ENCODE measurements around the gene MERTK.
A peak's percentile ranks its signal among the peaks of the same experiment; 100 is the strongest.
"Not testable (repeated sequence)": the region's sequence is repeated elsewhere in the genome, so short reads cannot be mapped to it uniquely, and the experiment has no call there.

The MERTK gene

DNA sequence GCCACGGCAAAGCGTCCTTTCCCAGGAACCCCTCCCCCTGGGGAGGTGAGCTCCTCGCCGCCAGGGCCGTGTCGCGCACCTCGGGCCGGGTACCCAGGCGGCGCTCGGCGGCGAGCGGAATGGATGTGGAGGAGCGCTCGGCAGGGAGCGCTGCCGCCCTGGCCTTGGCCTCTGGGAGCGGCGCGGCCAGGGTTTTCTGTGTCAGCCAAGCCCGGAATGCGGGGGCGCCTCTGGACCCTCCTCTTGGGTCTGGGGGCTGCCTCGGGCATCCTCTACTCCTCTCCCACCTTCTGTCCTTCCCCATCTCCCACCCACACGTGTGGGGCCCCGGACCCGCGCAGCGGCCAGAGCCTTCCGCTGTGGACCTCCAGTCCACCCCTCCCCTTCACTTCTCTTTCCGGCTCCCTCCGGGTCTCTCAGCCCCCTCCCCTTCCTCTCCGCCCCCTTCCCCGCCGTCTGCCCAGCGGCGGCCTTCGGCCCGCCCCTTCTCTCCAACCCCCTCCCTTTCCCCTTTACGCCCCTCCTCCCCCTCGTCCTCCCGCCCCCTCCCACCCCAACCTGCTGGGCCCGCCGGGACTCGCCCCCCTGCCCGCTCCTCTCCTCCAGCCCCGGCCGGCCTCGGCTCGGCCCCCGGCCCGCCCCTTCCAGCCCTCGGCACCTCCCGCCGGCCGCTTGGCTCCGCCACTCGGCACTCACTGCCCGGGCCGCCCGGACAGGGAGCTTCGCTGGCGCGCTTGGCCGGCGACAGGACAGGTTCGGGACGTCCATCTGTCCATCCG lies at the start of gene MERTK:
Gene MERTK, plus strand, starts transcription at position 684 of the 779 bp plus-strand sequence. CDS start 129 bp downstream, outside the sequence.
- DNase-seq = peak; percentile 79

DNA sequence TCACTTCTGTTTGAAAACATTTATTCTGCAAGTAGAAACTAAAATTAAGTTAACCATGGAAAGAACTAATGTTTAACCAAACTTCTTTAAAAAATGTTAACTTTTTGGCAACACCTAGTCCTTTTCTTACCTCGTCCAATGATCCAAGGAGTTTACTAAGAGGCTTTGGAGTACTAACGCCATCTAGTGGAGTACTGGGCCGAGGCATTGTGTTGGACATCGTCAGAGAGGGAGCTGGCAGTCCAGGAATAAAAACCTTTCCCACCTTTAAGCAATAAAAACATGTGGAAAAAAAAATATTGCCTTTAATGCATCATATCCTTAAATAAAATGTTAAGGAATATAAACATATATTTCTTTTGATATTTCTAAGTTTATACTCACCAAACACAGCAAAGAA lies 47.8 kb upstream of the MERTK start:
- peak; percentile 27 for DNase-seq

DNA sequence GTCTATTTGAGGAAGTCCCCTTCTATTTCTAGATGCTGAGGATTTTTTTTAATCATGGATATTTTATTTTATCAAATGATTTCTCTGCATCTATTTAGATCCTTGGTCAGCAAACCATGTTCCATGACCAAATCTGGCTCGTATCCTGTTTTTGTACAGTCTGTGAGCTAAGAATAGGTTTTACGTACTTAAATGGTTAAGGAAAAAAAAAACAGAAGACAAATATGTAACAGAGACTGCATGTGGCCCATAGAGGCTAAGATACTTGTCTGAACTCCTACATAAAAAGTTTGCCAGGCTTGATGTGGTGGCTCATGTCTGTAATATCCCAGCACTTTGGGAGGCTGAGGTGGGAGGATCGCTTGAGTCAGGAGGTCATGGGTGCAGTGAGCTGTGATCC lies 45.9 kb upstream of the MERTK start:
- not testable (repeated sequence) for DNase-seq

DNA sequence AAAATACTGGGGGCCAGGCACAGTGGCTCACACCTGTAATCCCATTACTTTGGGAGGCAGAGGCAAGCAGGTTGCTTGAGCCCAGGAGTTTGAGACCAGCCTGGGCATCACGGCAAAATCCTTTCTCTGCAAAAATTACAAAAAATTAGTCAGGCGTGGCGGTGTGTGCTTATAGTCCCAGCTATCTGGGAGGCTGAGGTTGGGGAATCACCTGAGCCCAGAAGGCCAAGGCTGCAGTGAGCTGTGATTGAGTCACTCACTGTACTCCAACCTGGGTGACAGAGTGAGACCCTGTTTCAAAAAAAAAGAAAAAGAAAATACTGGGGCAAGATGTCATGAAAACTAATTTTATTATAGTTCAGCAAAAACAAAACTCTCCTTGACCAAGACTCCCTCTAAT lies 38.4 kb upstream of the MERTK start:
- not testable (repeated sequence) for DNase-seq

DNA sequence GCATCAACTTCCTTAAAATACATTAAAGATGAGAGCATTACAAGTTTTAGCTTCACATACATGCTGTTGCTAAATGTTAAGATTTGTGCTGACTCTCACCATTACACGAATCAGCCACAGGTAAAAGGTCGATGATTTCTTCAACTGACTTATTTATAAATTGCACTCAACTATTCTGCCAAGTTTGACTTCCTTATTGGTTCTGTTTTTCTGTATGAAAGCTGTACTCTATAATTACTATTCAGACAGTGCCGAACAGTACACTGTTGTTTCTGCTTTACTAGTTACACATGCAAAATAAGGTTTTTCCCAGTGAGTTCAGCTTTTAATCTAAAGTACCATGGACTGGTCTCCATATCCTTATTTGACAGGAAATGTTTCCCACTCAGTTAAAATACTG lies 33.3 kb upstream of the MERTK start:
- DNase-seq = not testable (repeated sequence)

DNA sequence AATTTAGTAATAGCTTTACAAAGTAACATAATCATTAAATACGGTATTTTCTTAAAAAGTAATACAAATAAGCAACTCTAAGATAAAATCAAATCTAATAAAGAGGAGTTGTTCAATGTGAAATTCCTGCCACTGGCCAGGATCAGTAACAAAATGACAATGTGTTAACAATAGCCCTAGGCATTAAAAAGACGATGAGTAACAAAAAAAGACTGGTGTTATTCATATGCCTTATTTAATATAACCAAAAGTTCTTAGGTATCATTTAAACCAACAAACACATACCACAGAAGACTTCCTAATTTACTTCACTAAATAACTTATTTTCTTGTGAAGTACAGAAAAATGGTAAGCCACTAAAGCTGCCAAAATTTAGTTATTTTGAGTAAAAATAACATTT lies 25.6 kb upstream of the MERTK start:
- DNase-seq = not testable (repeated sequence)

DNA sequence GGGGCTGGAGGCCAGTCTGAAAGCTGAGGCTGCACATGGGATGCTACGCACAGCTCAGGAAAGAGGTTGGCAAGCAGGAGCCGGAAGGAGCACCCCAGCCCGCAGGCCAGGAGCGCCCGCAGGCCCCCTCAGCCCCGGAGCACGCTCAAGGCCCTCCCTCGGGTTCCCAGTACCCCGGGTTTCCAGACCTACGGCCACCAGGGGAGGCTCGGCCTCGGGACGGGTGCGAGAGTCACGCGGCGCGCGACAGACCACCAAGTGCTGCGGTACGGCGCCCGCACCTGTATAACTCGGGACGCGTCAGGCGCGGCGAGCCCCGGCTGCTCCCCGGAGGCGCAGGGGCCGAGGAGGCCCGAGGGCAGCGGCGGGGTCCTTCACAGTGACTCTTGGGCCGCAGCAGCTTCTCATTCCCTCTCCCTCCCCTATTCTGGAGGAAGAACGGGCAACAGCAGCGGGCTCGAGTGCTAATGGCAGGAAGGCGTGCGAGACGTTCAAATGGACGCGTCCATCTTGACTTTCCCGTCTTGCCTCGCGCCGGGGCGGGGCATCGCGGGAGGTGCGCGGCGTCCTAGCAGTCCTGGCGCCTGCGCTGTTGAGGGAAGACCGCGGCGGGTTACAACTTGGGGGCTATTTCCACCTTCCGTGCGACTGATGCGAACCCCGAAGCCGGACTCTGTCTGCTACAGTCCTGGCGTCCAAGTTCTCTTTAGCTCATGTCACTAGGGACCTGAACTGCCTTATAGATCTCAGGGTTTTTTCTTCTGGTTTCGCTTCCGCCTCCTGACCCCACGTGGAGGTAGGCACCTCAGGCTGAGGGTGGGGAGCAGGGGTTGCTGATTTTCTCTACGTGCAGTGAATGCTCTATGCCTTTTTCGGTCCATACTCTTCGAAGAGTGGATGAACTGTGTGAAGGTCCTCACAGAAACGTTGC lies 14.5 kb upstream of the MERTK start, which contains the start of gene ANAPC1:
Gene ANAPC1, minus strand, starts transcription at position 533 of the 931 bp plus-strand sequence. CDS start 3,368 bp downstream, outside the sequence.
- DNase-seq = peak; percentile 89

DNA sequence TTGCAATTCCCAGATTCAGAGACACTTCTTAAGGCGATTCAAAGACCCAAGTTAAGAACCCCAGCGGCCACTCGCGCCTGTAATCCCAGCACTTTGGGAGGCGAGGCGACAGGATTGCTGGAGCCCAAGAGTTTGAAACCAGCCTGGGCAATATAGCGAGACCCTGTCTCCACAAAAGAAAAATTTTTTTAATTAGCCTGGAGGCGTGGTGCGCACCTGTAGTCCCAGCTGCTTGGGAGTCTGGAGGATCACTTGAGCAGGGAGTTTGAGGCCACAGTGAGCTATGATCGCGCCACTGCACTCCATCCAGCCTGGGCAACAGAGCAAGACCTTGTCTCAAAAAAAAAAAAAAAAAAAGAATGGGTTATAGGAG lies 13.8 kb upstream of the MERTK start:
- no peak for DNase-seq

DNA sequence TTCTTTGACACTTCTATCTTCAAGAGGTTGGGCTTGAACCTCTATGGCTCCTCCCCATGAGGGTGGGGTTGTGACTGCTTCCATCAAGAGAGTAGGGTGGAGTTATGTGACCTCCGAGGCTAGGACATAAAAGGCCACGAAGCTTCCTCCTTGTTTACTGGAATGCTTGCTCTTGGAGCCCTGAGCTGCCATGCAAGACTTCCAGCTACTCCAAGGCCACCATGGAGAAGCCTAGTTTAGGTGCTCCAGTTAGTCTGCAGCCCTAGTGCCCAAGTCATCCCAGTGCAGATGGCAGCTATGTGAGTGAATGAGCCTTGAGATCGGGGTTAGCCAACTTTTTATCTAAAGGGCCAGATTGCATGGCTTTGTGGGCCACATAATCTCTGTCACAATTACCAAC lies 2.4 kb upstream of the MERTK start:
- no peak for DNase-seq

DNA sequence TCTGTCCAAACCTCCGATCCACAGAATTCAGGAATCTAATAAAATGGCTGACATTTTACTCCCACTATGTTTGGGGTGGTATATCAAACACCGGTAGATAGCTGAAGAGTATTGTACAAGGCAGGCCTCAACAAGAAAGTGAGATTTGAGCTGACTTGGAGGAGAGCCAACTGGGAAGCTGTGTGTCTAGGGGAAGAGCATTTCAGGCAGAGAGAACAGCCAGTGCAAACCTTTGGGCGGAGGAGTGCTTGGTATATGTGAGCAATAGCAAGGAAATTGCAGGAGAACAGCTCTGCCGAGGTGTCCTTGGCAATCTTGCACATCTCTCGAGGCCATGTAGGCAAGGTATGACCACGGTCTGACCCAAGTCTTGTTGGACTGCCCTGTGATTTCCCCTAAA lies 1.8 kb upstream of the MERTK start:
- DNase-seq = peak; percentile 71

DNA sequence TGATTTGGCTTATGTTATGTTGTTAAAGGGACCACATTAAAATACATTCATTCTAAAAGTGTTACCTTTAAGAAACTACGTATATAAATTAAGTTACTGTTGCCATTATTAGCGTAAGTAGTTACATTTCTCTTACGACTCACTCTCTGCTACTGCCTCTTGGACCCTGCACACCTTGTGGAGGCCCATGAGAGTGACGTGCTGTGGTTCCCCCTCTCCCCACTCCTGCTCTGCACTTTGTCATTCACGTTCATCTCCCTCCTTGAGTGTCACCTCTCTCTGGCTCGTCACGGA lies 830 bp upstream of the MERTK start:
- DNase-seq = no peak

DNA sequence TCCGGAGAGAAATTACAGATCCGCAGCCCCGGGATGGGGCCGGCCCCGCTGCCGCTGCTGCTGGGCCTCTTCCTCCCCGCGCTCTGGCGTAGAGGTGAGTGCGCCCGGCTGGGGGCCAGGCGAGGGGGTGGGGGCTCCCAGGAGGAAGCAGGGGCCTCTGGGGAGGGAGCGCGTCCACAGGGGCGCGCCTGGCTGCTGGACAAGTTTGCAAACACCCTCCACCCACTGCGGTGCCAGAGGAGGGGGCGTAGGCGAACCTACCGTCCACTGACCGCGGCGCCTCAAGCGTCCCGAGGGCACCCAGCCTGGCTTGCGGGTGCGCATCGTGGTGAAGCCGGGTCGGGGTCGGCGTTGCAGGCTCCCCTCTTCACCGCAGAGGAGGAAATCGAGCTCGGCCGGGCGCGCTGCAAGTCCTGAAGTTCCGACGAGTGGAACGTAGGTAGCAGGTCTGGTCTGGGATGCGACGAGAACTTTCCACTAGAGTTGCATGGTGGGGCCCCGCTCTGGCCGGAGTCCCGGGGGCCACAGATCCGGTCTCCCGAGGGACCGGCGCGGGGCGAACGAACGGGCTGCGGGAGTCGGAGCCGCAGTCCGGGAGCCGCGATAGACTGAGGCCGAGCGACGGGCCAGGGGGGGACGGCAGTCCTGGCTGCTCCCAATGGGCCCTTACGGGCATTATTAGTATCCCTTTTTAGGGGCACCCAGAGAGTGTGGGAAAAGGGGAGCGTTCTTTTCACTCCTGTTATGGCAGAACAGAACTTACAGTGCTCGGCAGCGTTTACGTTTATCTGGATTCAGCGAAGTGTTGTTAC lies 502 bp downstream of the MERTK start:
- DNase-seq = no peak

DNA sequence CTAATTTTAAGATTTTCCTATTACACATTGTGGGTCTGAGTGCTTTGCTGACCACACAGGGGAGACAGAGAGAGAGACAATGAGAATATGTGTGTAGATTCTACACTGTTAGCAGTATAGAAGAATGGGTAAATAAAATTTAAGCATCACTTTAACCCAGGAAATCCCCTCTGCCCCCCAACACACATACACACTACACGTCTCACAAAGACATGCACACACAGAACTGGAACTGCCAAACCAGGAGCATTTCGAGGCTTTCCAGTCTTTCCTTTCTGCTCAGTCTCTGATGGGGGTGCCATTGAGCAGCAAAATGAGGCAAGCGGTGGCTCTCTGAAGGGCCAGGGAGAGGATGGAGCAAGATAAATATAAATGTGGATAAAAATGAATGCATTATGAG lies 2.5 kb downstream of the MERTK start:
- DNase-seq = peak; percentile 23

DNA sequence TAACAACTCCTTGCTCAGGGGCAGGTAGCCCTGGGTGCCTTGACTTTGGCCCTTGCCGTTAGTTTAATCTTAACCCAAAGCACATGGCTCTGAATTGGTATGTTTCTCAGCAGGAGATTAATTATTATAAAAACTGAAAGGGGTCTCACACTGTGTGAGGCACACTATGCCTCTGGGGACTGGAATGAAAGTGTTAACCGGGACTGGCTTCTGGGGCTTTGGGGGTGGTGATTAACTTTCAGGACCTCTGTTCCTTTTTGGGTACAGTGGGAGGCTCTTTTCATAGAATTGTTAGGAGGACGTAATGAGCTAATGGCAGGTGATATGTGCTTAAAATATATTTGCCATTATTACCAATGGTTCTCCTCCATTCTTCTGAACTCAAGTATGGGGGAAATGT lies 5.1 kb downstream of the MERTK start:
- DNase-seq = no peak

DNA sequence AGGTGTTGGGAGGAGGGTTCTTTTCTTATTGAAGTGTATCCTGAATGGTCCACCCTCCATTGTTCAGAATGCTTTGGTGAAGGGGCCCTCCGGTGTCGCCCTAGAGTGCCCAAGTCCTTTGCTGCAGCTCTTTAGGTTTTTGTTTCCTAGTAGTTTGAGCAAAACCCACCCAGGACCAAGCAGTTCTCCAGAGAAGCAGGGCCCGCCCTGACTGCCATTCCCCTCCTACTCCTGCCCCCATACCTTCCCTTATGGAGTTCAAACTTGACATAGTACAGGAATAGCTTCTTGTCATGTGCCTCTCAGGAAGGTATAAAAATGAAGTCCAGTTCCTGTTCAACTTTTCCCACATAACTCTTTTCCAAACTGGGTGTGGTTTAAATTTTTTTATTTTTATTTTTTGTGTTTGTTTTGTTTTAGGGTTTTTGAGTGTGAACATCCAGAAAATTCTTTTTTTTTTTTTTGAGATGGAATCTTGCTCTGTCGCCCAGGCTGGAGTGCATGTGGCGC lies 5.6 kb downstream of the MERTK start:
- no peak for DNase-seq

DNA sequence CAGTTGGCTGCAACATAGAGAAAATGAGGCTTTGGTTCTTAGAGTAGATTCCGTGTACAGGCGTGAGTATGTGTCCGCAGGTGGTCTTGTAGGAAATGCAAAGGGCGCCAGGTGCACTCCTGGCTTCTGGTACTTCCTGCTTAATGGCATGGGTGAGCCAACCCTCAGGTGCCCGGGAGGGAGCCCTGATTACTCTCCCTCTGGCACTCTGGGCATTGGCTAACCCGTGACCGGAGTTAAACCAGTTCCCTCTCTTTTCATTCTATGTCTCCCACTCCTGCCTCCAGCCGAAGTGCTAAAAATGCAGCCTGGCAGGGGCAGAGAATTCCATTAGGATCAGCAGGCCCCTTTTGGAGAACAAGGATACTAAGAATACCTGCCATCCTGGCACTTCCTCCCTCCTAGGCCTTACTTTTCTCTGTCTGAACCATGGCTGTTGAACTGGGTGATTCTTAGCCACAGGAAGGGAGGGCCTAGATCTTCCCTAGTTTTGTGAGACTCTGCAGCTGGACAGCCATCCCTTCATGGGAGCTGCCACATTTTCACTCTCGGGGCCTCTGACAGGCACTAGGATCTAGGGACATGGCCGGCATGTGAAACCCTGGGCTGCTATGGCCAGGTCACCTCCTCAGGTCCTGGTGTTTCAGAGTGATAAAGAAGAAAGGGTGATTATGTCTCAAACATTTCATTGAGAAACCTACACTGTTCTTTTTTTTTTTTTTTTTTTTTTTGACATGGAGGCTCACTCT lies 6.5 kb downstream of the MERTK start:
- DNase-seq = no peak

DNA sequence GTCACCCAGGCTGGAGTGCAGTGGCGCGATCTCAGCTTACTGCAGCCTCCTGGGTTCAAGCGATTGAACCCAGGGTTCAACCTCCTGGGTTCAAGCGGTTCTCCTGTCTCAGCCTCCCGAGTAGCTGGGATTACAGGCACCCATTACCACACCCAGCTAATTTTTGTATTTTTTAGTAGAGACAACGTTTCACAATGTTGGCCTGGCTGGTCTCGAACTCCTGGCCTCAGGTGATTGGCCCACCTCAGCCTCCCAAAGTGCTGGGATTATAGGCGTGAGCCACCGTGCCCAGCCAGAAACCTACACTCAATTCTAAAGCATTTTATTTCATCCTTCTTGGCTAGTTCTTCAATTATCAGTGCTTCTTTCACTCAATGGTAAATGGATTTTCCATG lies 7.1 kb downstream of the MERTK start:
- not testable (repeated sequence) for DNase-seq

DNA sequence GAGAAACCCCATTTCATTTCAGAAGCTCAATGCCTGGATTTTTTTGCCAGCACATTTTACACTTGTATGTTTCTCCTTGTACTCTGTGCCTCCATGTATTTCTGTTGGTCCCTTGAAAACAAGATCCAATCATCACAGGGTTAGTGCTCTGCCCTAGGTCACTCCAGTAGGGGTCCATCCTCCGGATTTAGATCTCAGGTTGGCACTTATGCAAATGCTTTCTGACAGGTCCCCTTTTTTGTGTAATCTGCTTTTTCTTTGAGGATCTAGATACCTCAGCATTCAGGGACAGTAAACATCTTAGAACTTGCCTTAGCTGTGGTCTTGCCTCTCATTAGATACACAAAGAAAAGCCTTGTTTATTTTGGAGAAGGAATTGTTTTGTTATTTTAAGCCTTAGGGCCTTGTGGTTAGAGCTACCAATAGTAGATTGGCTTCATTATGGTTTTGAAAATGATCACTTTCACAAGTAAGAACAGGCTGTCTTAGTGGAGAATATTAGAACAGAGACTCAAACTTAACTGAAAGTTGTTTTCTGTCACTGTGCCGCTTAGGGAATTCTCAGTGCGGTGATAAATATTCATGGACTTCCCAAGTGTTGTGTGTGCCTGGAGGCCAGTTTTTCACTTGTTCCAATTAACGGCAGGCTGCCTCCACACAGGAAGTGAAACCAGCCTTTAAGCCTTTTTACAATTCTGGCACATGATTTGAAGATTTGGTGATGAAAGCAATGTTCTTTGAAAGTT lies 7.8 kb downstream of the MERTK start:
- no peak for DNase-seq

DNA sequence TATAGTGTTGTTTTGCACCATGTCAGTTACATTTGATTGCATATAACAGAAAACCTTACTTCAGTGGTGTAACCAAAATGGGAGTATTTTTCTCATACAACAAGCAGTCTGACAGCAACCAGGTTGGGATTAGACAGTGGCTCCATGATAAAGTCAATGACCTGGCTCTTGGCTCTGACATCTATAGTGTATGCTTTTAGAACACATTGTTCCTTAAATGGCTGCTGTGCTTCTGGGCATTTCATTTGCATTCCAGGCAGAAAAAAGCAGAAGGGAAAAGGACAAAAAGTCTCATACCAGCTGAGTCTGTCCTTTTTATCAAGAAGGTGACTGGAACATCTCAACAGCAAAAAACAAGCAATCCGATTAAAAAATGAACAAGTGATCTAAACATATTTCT lies 10.2 kb downstream of the MERTK start:
- DNase-seq = no peak

DNA sequence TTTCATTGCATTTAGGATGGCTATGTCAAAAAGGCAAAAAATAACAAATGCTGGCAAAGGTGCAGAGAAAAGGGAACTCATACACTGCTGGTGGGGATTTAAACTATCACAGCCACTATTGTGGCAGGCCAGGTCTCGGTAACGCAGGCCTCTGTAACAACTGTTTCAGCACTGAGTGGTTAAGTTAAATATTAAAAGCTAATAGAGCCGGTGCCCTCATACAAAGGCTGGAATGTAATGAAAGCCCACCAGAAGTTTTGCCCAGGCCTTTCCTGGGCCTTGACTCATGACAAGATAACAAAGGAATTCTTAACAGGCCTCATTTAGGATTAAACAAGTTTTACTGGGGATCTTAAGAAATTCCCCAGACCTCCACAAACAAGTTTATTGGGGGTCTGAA lies 10.7 kb downstream of the MERTK start:
- no peak for DNase-seq

DNA sequence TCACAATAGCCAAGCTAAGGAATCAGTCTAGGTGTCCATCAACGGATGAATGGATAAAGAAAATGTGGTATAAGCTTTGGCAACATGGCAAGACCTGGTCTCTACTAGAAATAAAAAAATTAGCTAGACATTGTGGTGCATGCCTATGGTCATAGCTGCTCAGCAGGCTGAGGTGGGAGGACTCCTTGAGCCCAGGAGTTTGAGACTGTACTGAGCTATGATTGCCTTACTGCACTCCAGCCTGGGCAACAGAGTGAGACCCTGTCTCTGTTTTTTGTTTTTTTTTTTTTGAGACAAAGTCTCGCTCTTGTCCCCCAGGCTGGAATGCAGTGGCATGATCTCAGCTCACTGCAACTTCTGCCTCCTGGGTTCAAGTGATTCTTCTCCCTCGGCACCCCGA lies 11.6 kb downstream of the MERTK start:
- not testable (repeated sequence) for DNase-seq

Measured in NCI-H345 (cell line).